GM12878 (cell line): ENCODE data around the gene PLOD2. TPM values are rescaled to one million over a fixed set of nuclear protein-coding genes. Genes with fewer than 3 reads are reported as not detected.

Experiments
- ATAC-seq: fragments of 200-7000 bp; cut with Tn5 transposase; 3 replicates; pipeline ENCODE4 v1.9.1; 2020; ENCODE audit warnings: mild to moderate bottlenecking, moderate library complexity
- BruUV-seq: library from RNA; stranded (reverse); fragments of 400-500 nt; replicated peaks from 2 replicates; lab custom pipeline; 2021; lab: Mats Ljungman, UMichigan
- CTCF ChIA-PET: fragments of 300-600 bp; sonication (Branson Sonifier 250); formaldehyde crosslinking; extraction: SDS; loops from one replicate; lab custom pipeline; 2021; ENCODE audit warnings: inconsistent platforms; lab: Yijun Ruan, JAX
- POLR2A ChIA-PET: fragments of 350-600 bp; formaldehyde crosslinking; extraction: SDS; loops from one replicate; lab custom pipeline; 2021; ENCODE audit warnings: inconsistent platforms; lab: Charles Lee
- RAD21 ChIA-PET: fragments of 300-600 bp; sonication (Branson Sonifier 250); formaldehyde crosslinking; loops from one replicate; lab custom pipeline; 2023; ENCODE audit warnings: antibody characterized with exemption; ENCODE audit not compliant: unreplicated experiment; lab: Charles Lee
- SMC1A ChIA-PET: fragments of 300-600 bp; sonication (Branson Sonifier 250); formaldehyde crosslinking; loops from one replicate; lab custom pipeline; 2023; ENCODE audit not compliant: unreplicated experiment, uncharacterized antibody; lab: Charles Lee
- DNase-seq: peaks from one replicate; pipeline ENCODE4 v3.0.0-alpha.2; 2011; ENCODE audit warnings: low read depth, low spot score
- FAIRE-seq: peaks from 3 replicates; lab custom pipeline; 2011; peaks lifted over from hg19 to GRCh38; lab: Jason Lieb, UNC
- H2AFZ ChIP-seq: 2 replicates; pipeline ENCODE4 v1.6.0; 2011; ENCODE audit warnings: low read depth, low read length, control low read depth; ENCODE audit not compliant: control insufficient read depth
- H3K27ac ChIP-seq: 2 replicates; pipeline ENCODE4 v1.5.1; 2011; ENCODE audit warnings: control low read depth; ENCODE audit not compliant: control insufficient read depth, insufficient read depth
- H3K27me3 ChIP-seq, 2 experiments: replicated peaks in 1 of 2; 2 replicates each; pipeline versions ENCODE4 v1.6.0 to v1.6.1; 2011; ENCODE audit warnings: low read length in 1 of 2; ENCODE audit not compliant: control insufficient read depth in 2 of 2, insufficient read depth in 2 of 2
- H3K36me3 ChIP-seq, 2 experiments: 2 replicates each; pipeline ENCODE4 v1.5.1; 2011; ENCODE audit warnings: low read length in 1 of 2; ENCODE audit not compliant: control insufficient read depth in 2 of 2, insufficient read depth in 2 of 2
- H3K4me1 ChIP-seq: 2 replicates; pipeline ENCODE4 v1.6.1; 2011; ENCODE audit warnings: mild to moderate bottlenecking, low read length, moderate library complexity, mixed read lengths; ENCODE audit not compliant: control insufficient read depth, insufficient read depth
- H3K4me2 ChIP-seq: 2 replicates; pipeline ENCODE4 v1.6.0; 2011; ENCODE audit warnings: control low read depth; ENCODE audit not compliant: control insufficient read depth, insufficient read depth
- H3K4me3 ChIP-seq: fragments of 200-600 bp; sonication (generic); 2 replicates; pipeline ENCODE4 v1.5.1; 2016
- H3K79me2 ChIP-seq: 2 replicates; pipeline ENCODE4 v1.6.0; 2011; ENCODE audit warnings: low read length; ENCODE audit not compliant: control insufficient read depth, insufficient read depth
- H3K9ac ChIP-seq: 2 replicates; pipeline ENCODE4 v1.8.0; 2011; ENCODE audit warnings: low read length, control low read depth, mixed read lengths; ENCODE audit not compliant: control insufficient read depth, insufficient read depth
- H3K9me3 ChIP-seq: replicated peaks from 3 replicates; pipeline ENCODE4 v1.5.1; 2011; ENCODE audit warnings: mild to moderate bottlenecking, low read length; ENCODE audit not compliant: control insufficient read depth, insufficient read depth
- H4K20me1 ChIP-seq: 2 replicates; pipeline ENCODE4 v1.6.0; 2011; ENCODE audit not compliant: control insufficient read depth, insufficient read depth
- CBFB ChIP-seq: IDR thresholded peaks from 2 replicates; pipeline ENCODE4 v1.6.1; 2016; ENCODE audit warnings: antibody characterized with exemption, low read depth
- CREB1 ChIP-seq: IDR thresholded peaks from 2 replicates; pipeline ENCODE4 v1.6.1; 2012; ENCODE audit warnings: low read depth, mild to moderate bottlenecking, inconsistent platforms
- HCFC1 ChIP-seq: fragments of 150-350 bp; IDR thresholded peaks from 2 replicates; pipeline ENCODE4 v1.6.1; 2014; ENCODE audit warnings: low read length
- HDAC2 ChIP-seq: fragments of 200-600 bp; sonication (generic); IDR thresholded peaks from 2 replicates; pipeline ENCODE4 v1.6.1; 2017
- RELA ChIP-seq: fragments of 450-650 bp; IDR thresholded peaks from 2 replicates; pipeline ENCODE4 v1.8.0; 2014; ENCODE audit warnings: borderline replicate concordance; ENCODE audit not compliant: partially characterized antibody
- WGBS: methylation state at CpG from one replicate; pipeline ENCODE4 v1.1.6; 2016; ENCODE audit warnings: low lambda C conversion rate; ENCODE audit not compliant: insufficient replicate concordance, insufficient coverage; ENCODE audit errors: missing lambda C conversion rate; 5-methylcytosine and 5-hydroxymethylcytosine counted together
- in situ Hi-C: fragments of 300-500 bp; cut with MboI; formaldehyde crosslinking; loops from 9 replicates; pipeline ENCODE4 v1.14.3; 2018; ENCODE audit warnings: mixed read lengths
- intact Hi-C: fragments of 100-400 bp; cut with micrococcal nuclease; formaldehyde crosslinking; loops from one replicate; pipeline ENCODE4 v1.14.2; 2022; ENCODE audit not compliant: unreplicated experiment
- polyA plus RNA-seq, 11 experiments: library from polyadenylated mRNA; depleted of rRNA in 4 of 11; unstranded in 6 of 11; stranded (reverse) in 5 of 11; fragments of >200 nt; fragmentation: Nextera tagmentation in 4 of 11; fragmentation: Illumina TruSeq in 1 of 11; extraction: Ambion mirVana in 4 of 11; extraction: Trizol in 1 of 11; gene quantifications; 1 replicate in 1 of 11; 2 replicates in 10 of 11; pipeline versions ENCODE4 v1.2.1 to v1.2.3, GENCODE V29; 2011 to 2016; ENCODE audit warnings: inconsistent platforms in 2 of 11, missing spikeins in 2 of 11, low read depth in 1 of 11
- total RNA-seq, 4 experiments: library from RNA; depleted of rRNA in 3 of 4; stranded (reverse); fragments of >200 nt in 3 of 4; fragmentation: Illumina TruSeq in 1 of 4; extraction: Trizol in 1 of 4; gene quantifications; 2 replicates each; pipeline versions ENCODE4 v1.2.1 to v1.2.3, GENCODE V29; 2013 to 2021
- TF ChIP-seq, protein P1 (sequence below): fragments of 450-650 bp; conservative IDR thresholded peaks from 2 replicates; pipeline ENCODE4 v1.6.1; 2017; ENCODE audit warnings: mild to moderate bottlenecking, moderate library complexity
- TF ChIP-seq, protein P2 (sequence below): fragments of 450-650 bp; IDR thresholded peaks from 2 replicates; pipeline ENCODE4 v1.6.1; 2017; ENCODE audit warnings: mild to moderate bottlenecking, moderate library complexity
- TF ChIP-seq, protein P3 (sequence below): IDR thresholded peaks from 2 replicates; pipeline ENCODE4 v1.6.1; 2011; ENCODE audit warnings: borderline replicate concordance, low read depth, mild to moderate bottlenecking, moderate library complexity, low read length; ENCODE audit not compliant: insufficient read depth, poor library complexity, severe bottlenecking

Gene PLOD2
- total and polyA plus RNA-seq, 10 of the 15 experiments (the other 5 are each of a cell fraction or from before 2014, with no cell fraction given) = 0.03 to 0.56 (median 0.33) TPM; not detected in 4

DNA sequence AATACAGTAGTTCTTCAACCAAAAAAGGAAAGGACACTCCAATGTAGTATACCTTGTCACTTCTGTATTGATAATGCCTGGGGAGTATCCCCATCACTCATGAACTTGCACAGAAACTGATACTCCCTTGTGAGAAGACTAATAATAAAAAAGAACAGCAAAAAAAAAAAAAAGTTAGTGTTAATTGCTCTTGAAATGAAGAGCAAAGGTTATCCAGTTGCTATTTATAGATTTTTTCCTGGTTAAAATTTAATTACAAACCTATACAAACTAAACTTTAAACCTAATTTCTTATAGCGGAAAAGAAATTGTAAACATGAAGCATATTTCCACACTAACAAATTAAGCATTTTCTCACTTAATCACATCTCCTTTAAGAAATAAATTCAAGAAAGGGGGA lies 6.7 kb downstream of the PLOD2 start:
- no peak for DNase-seq
- ATAC-seq = no peak
- Histone ChIP-seq H3K9me3 (no peaks in the 10 kb centered on the region), H3K4me2 (no peak overlapping the region), H3K9ac (no peak overlapping the region), H3K27me3 (no peaks in the 10 kb centered on the region; a peak in 1 of 4 replicates), H3K4me3 (no peak overlapping the region), H2AFZ (no peak overlapping the region), H3K27ac (no peak overlapping the region), H3K79me2 (no peaks in the 10 kb centered on the region), H3K36me3 (no peaks in the 10 kb centered on the region), H3K4me1 (no peaks in the 10 kb centered on the region), H4K20me1 (no peaks in the 10 kb centered on the region)
- FAIRE-seq = no peak
- in situ Hi-C loops = no loop called here
- CTCF ChIA-PET = no interaction called here
- SMC1A ChIA-PET = no interaction called here
- intact Hi-C loops = no loop called here
- RAD21 ChIA-PET = no interaction called here
- TF ChIP-seq CBFB (no peak), HCFC1 (no peak), CREB1 (no peak), HDAC2 (no peak), RELA (no peak)
- TF ChIP-seq, protein P1, sequence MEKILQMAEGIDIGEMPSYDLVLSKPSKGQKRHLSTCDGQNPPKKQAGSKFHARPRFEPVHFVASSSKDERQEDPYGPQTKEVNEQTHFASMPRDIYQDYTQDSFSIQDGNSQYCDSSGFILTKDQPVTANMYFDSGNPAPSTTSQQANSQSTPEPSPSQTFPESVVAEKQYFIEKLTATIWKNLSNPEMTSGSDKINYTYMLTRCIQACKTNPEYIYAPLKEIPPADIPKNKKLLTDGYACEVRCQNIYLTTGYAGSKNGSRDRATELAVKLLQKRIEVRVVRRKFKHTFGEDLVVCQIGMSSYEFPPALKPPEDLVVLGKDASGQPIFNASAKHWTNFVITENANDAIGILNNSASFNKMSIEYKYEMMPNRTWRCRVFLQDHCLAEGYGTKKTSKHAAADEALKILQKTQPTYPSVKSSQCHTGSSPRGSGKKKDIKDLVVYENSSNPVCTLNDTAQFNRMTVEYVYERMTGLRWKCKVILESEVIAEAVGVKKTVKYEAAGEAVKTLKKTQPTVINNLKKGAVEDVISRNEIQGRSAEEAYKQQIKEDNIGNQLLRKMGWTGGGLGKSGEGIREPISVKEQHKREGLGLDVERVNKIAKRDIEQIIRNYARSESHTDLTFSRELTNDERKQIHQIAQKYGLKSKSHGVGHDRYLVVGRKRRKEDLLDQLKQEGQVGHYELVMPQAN = no peak
- TF ChIP-seq, protein P2, sequence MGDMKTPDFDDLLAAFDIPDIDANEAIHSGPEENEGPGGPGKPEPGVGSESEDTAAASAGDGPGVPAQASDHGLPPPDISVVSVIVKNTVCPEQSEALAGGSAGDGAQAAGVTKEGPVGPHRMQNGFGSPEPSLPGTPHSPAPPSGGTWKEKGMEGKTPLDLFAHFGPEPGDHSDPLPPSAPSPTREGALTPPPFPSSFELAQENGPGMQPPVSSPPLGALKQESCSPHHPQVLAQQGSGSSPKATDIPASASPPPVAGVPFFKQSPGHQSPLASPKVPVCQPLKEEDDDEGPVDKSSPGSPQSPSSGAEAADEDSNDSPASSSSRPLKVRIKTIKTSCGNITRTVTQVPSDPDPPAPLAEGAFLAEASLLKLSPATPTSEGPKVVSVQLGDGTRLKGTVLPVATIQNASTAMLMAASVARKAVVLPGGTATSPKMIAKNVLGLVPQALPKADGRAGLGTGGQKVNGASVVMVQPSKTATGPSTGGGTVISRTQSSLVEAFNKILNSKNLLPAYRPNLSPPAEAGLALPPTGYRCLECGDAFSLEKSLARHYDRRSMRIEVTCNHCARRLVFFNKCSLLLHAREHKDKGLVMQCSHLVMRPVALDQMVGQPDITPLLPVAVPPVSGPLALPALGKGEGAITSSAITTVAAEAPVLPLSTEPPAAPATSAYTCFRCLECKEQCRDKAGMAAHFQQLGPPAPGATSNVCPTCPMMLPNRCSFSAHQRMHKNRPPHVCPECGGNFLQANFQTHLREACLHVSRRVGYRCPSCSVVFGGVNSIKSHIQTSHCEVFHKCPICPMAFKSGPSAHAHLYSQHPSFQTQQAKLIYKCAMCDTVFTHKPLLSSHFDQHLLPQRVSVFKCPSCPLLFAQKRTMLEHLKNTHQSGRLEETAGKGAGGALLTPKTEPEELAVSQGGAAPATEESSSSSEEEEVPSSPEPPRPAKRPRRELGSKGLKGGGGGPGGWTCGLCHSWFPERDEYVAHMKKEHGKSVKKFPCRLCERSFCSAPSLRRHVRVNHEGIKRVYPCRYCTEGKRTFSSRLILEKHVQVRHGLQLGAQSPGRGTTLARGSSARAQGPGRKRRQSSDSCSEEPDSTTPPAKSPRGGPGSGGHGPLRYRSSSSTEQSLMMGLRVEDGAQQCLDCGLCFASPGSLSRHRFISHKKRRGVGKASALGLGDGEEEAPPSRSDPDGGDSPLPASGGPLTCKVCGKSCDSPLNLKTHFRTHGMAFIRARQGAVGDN = no peak
- TF ChIP-seq, protein P3, sequence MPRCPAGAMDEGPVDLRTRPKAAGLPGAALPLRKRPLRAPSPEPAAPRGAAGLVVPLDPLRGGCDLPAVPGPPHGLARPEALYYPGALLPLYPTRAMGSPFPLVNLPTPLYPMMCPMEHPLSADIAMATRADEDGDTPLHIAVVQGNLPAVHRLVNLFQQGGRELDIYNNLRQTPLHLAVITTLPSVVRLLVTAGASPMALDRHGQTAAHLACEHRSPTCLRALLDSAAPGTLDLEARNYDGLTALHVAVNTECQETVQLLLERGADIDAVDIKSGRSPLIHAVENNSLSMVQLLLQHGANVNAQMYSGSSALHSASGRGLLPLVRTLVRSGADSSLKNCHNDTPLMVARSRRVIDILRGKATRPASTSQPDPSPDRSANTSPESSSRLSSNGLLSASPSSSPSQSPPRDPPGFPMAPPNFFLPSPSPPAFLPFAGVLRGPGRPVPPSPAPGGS = no peak
- BruUV-seq = no TSS peak
- POLR2A ChIA-PET = no interaction called here
- WGBS = 90% methylated on average over 1 of the region's 1 CpG
